HG02571 (cell line): ENCODE data around the gene SHISA5.

Experiments
- ATAC-seq: cut with Tn5 transposase; IDR thresholded peaks from one replicate; pipeline ENCODE4 v1.9.1; 2021; ENCODE audit warnings: mild to moderate bottlenecking, moderate library complexity; ENCODE audit not compliant: unreplicated experiment

Gene SHISA5

GRCh38 chr3:48432411-48433371 is 71.3 kb downstream of the SHISA5 start:
- ATAC-seq = no peak

GRCh38 chr3:48431224-48432029 is 72.5 kb downstream of the SHISA5 start:
- no peak for ATAC-seq

- no peak for ATAC-seq
Observed at GRCh38 chr3:48430708-48431101, 73.3 kb downstream of the SHISA5 start.

- ATAC-seq = no peak
Observed at GRCh38 chr3:48429960-48430707, 73.8 kb downstream of the SHISA5 start, which contains the start of gene PLXNB1. TSS of gene PLXNB1 (minus strand) at chr3:48430086. CDS start at chr3:48424611, 5,475 bp downstream.

GRCh38 chr3:48429317-48429959 is 74.5 kb downstream of the SHISA5 start:
- ATAC-seq = no peak

- no peak for ATAC-seq
Observed at GRCh38 chr3:48428572-48429316, 75.2 kb downstream of the SHISA5 start.

- ATAC-seq = no peak
Observed at GRCh38 chr3:48428088-48428571, 75.8 kb downstream of the SHISA5 start.

GRCh38 chr3:48427630-48427962 is 76.4 kb downstream of the SHISA5 start:
- no peak for ATAC-seq

- ATAC-seq = no peak
Observed at GRCh38 chr3:48426944-48427629, 76.9 kb downstream of the SHISA5 start.

GRCh38 chr3:48426401-48426909 is 77.5 kb downstream of the SHISA5 start:
- no peak for ATAC-seq

GRCh38 chr3:48425281-48425812 is 78.6 kb downstream of the SHISA5 start:
- no peak for ATAC-seq

GRCh38 chr3:48423883-48424695 is 79.9 kb downstream of the SHISA5 start:
- no peak for ATAC-seq

- ATAC-seq = no peak
Observed at GRCh38 chr3:48423241-48423882, 80.6 kb downstream of the SHISA5 start.

- ATAC-seq = no peak
Observed at GRCh38 chr3:48422681-48423080, 81.3 kb downstream of the SHISA5 start.

GRCh38 chr3:48422272-48422671 is 81.7 kb downstream of the SHISA5 start:
- ATAC-seq = no peak

- ATAC-seq = no peak
Observed at GRCh38 chr3:48420561-48420960, 83.4 kb downstream of the SHISA5 start.

GRCh38 chr3:48419597-48419996 is 84.4 kb downstream of the SHISA5 start:
- ATAC-seq = no peak
